ENCODE measurements around the gene EIF2S3B.
"Not testable (repeated sequence)": the region's sequence is repeated elsewhere in the genome, so short reads cannot be mapped to it uniquely, and the experiment has no call there.

EIF2S3B gene

DNA sequence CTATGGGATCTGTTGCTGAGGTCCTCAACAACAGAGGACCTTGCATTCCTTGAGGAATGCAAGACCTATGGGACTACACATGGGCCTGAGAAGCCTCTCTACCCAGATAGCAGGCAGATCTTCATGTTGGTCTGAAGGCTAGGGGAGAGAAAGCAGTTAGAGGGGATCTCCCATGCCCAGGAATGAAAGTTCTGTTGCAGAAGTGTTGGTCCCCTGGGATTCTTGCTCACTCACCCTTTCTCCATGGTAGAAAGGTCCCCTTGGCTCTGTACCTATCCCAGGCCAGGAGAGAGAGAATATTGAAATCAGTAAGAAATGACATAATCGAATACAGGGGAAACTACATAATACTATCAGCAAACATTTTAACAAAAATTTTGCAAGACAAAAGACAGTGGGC lies 36.0 kb upstream of the EIF2S3B start:
- H3K9me3 ChIP-seq (ENCODE audit: insufficient read depth, low read depth, low read length): no peaks in the 10 kb centered on the region
- no peaks in the 10 kb centered on the region for H3K79me2 ChIP-seq (ENCODE audit: control insufficient read depth, insufficient read depth, low read length, poor library complexity)
- H3K4me1 ChIP-seq (ENCODE audit: control insufficient read depth in 1 of 2, insufficient read depth in 2 of 2, low read length in 2 of 2): no peaks in the 10 kb centered on the region
- H4K8ac ChIP-seq (ENCODE audit: low read depth, low read length): no peak overlapping the region
- H3K4me2 ChIP-seq (ENCODE audit: low read length): no peak overlapping the region
- no peak overlapping the region for H4K91ac ChIP-seq (ENCODE audit: low read depth, low read length)
- no peak overlapping the region for H3K4ac ChIP-seq (ENCODE audit: low read depth, low read length)
- WGBS (ENCODE audit: extremely low coverage, insufficient coverage, insufficient read length): no CpG with 5 or more reads among the region's 1 CpG
- H2AFZ ChIP-seq (ENCODE audit: insufficient read depth, low read length, poor library complexity): no peak overlapping the region
- no peak overlapping the region for H3K18ac ChIP-seq (ENCODE audit: low read length)
- H3K79me1 ChIP-seq (ENCODE audit: low read length): no peaks in the 10 kb centered on the region
- H3K14ac ChIP-seq (ENCODE audit: low read length): no peak overlapping the region
- H3K27ac ChIP-seq (ENCODE audit: low read depth, low read length): no peak overlapping the region
- H3K27me3 ChIP-seq (ENCODE audit: insufficient read depth, low read length): no peaks in the 10 kb centered on the region
- no peak overlapping the region for H2BK5ac ChIP-seq (ENCODE audit: low read depth, low read length, poor library complexity)
- H4K12ac ChIP-seq (ENCODE audit: low read depth, low read length): no peak overlapping the region
- H2BK12ac ChIP-seq (ENCODE audit: low read length): no peak overlapping the region
- H3K36me3 ChIP-seq (ENCODE audit: control insufficient read depth in 1 of 2, insufficient read depth in 2 of 2, low read length in 2 of 2): no peaks in the 10 kb centered on the region
- H2BK120ac ChIP-seq (ENCODE audit: insufficient read depth, low read length, poor library complexity): no peak overlapping the region
- no peak for DNase-seq
- no peak overlapping the region for H3K4me3 ChIP-seq (ENCODE audit: low read depth, low read length)
- no peak overlapping the region for H3K23ac ChIP-seq (ENCODE audit: low read length)
- H3K9ac ChIP-seq (ENCODE audit: low read length): no peak overlapping the region
- no peak overlapping the region for H2AK5ac ChIP-seq (ENCODE audit: low read length)

DNA sequence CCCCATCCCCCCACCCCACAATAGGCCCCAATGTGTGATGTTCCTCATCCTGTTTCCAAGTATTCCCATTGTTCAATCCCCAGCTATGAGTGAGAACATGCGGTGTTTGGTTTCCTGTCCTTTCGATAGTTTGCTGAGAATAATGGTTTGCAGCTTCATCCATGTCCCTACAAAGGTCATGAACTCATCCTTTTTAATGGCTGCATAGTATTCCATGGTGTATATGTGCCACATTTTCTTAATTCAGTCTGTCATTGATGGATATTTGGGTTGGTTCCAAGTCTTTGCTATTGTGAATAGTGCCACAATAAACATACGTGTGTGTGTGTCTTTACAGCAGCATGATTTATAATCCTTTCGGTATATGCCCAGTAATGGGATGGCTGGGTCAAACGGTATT lies 32.9 kb upstream of the EIF2S3B start:
- H3K4me3 ChIP-seq (ENCODE audit: low read depth, low read length); H3K79me1 ChIP-seq (ENCODE audit: low read length); H3K9ac ChIP-seq (ENCODE audit: low read length); H3K27me3 ChIP-seq (ENCODE audit: insufficient read depth, low read length); H2BK5ac ChIP-seq (ENCODE audit: low read depth, low read length, poor library complexity); H2BK12ac ChIP-seq (ENCODE audit: low read length); H2AFZ ChIP-seq (ENCODE audit: insufficient read depth, low read length, poor library complexity); H4K91ac ChIP-seq (ENCODE audit: low read depth, low read length); H3K36me3 ChIP-seq (ENCODE audit: control insufficient read depth in 1 of 2, insufficient read depth in 2 of 2, low read length in 2 of 2); H3K4me1 ChIP-seq (ENCODE audit: control insufficient read depth in 1 of 2, insufficient read depth in 2 of 2, low read length in 2 of 2); DNase-seq; H3K14ac ChIP-seq (ENCODE audit: low read length); H4K12ac ChIP-seq (ENCODE audit: low read depth, low read length); H2BK120ac ChIP-seq (ENCODE audit: insufficient read depth, low read length, poor library complexity); H3K18ac ChIP-seq (ENCODE audit: low read length); H3K79me2 ChIP-seq (ENCODE audit: control insufficient read depth, insufficient read depth, low read length, poor library complexity); H3K27ac ChIP-seq (ENCODE audit: low read depth, low read length); H2AK5ac ChIP-seq (ENCODE audit: low read length); H3K9me3 ChIP-seq (ENCODE audit: insufficient read depth, low read depth, low read length); H3K23ac ChIP-seq (ENCODE audit: low read length); H3K4ac ChIP-seq (ENCODE audit: low read depth, low read length); H4K8ac ChIP-seq (ENCODE audit: low read depth, low read length); H3K4me2 ChIP-seq (ENCODE audit: low read length): not testable (repeated sequence)
- no CpG with 5 or more reads among the region's 5 CpGs for WGBS (ENCODE audit: extremely low coverage, insufficient coverage, insufficient read length)

DNA sequence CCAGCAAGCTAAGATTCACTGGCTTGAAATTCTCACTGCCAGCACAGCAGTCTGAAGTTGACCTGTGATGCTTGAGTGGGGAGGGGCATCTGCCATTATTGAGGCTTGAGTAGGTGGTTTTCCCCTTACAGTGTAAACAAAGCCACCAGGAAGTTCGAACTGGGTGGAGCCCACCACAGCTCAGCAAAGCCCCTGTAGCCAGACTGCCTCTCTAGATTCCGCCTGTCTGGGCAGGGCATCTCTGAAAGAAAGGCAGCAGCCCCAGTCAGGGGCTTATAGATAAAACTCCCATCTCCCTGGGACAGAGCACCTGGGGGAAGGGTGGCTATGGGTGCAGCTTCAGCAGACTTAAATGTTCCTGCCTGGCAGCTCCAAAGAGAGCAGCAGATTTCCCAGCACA lies 23.8 kb upstream of the EIF2S3B start:
- not testable (repeated sequence) for H3K18ac ChIP-seq (ENCODE audit: low read length); H3K4me1 ChIP-seq (ENCODE audit: control insufficient read depth in 1 of 2, insufficient read depth in 2 of 2, low read length in 2 of 2); H3K9me3 ChIP-seq (ENCODE audit: insufficient read depth, low read depth, low read length); H3K4me3 ChIP-seq (ENCODE audit: low read depth, low read length); H3K27me3 ChIP-seq (ENCODE audit: insufficient read depth, low read length); H3K9ac ChIP-seq (ENCODE audit: low read length); H2BK12ac ChIP-seq (ENCODE audit: low read length); H4K12ac ChIP-seq (ENCODE audit: low read depth, low read length); H3K27ac ChIP-seq (ENCODE audit: low read depth, low read length); H2AFZ ChIP-seq (ENCODE audit: insufficient read depth, low read length, poor library complexity); H2BK120ac ChIP-seq (ENCODE audit: insufficient read depth, low read length, poor library complexity); H3K23ac ChIP-seq (ENCODE audit: low read length); H4K8ac ChIP-seq (ENCODE audit: low read depth, low read length); H3K79me1 ChIP-seq (ENCODE audit: low read length); H3K36me3 ChIP-seq (ENCODE audit: control insufficient read depth in 1 of 2, insufficient read depth in 2 of 2, low read length in 2 of 2); DNase-seq; H2BK5ac ChIP-seq (ENCODE audit: low read depth, low read length, poor library complexity); H3K79me2 ChIP-seq (ENCODE audit: control insufficient read depth, insufficient read depth, low read length, poor library complexity); H3K4ac ChIP-seq (ENCODE audit: low read depth, low read length); H3K4me2 ChIP-seq (ENCODE audit: low read length); H2AK5ac ChIP-seq (ENCODE audit: low read length); H4K91ac ChIP-seq (ENCODE audit: low read depth, low read length); H3K14ac ChIP-seq (ENCODE audit: low read length)
- WGBS (ENCODE audit: extremely low coverage, insufficient coverage, insufficient read length): no CpG with 5 or more reads among the region's 2 CpGs

DNA sequence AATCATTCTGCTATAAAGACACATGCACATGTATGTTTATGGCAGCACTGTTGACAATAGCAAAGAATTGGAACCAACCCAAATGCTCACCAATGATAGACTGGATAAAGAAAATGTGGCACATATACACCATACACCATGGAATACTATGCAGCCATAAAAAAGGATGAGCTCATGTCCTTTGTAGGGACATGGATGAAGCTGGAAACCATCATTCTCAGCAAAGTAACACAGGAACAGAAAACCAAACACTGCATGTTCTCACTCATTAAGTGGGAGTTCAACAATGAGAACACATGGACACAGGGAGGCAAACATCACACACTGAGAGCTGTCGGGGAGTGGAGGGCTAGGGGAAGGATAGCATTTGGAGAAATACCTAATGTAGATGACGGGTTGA lies 18.4 kb upstream of the EIF2S3B start:
- H3K27me3 ChIP-seq (ENCODE audit: insufficient read depth, low read length); H2BK5ac ChIP-seq (ENCODE audit: low read depth, low read length, poor library complexity); DNase-seq; H3K9ac ChIP-seq (ENCODE audit: low read length); H4K12ac ChIP-seq (ENCODE audit: low read depth, low read length); H3K18ac ChIP-seq (ENCODE audit: low read length); H3K4ac ChIP-seq (ENCODE audit: low read depth, low read length); H3K27ac ChIP-seq (ENCODE audit: low read depth, low read length); H3K36me3 ChIP-seq (ENCODE audit: control insufficient read depth in 1 of 2, insufficient read depth in 2 of 2, low read length in 2 of 2); H3K79me2 ChIP-seq (ENCODE audit: control insufficient read depth, insufficient read depth, low read length, poor library complexity); H3K23ac ChIP-seq (ENCODE audit: low read length); H3K79me1 ChIP-seq (ENCODE audit: low read length); H2AK5ac ChIP-seq (ENCODE audit: low read length); H3K4me2 ChIP-seq (ENCODE audit: low read length); H3K4me3 ChIP-seq (ENCODE audit: low read depth, low read length); H2BK120ac ChIP-seq (ENCODE audit: insufficient read depth, low read length, poor library complexity); H2BK12ac ChIP-seq (ENCODE audit: low read length); H4K91ac ChIP-seq (ENCODE audit: low read depth, low read length); H3K9me3 ChIP-seq (ENCODE audit: insufficient read depth, low read depth, low read length); H3K14ac ChIP-seq (ENCODE audit: low read length); H3K4me1 ChIP-seq (ENCODE audit: control insufficient read depth in 1 of 2, insufficient read depth in 2 of 2, low read length in 2 of 2); H4K8ac ChIP-seq (ENCODE audit: low read depth, low read length); H2AFZ ChIP-seq (ENCODE audit: insufficient read depth, low read length, poor library complexity): not testable (repeated sequence)
- no CpG with 5 or more reads among the region's 2 CpGs for WGBS (ENCODE audit: extremely low coverage, insufficient coverage, insufficient read length)
